AG09319 (cell line): ENCODE results near the gene CADM2.

ENCODE experiments used
- DNase-seq: peaks from one replicate; pipeline ENCODE4 v3.0.0-alpha.2; 2010; ENCODE audit warnings: low read depth; ENCODE audit errors: extremely low read depth
- CTCF ChIP-seq: IDR thresholded peaks from 2 replicates; pipeline ENCODE4 v1.5.1; 2011; ENCODE audit warnings: low read depth, mild to moderate bottlenecking, inconsistent platforms, low read length, moderate library complexity

Gene CADM2

GRCh38 chr3:85075663-85076062, 116.9 kb downstream of the CADM2 start:
- no peak for DNase-seq
- TF ChIP-seq CTCF: no peak

GRCh38 chr3:85077018-85077417, 118.2 kb downstream of the CADM2 start:
- DNase-seq: no peak
- no peak for TF ChIP-seq CTCF

- no peak for TF ChIP-seq CTCF
- DNase-seq: no peak
These were observed 122.6 kb downstream of the CADM2 start for GRCh38 chr3:85081191-85081906.

- no peak for DNase-seq
- TF ChIP-seq CTCF: no peak
These were observed 131.7 kb downstream of the CADM2 start for GRCh38 chr3:85090495-85090894.

- no peak for TF ChIP-seq CTCF
- no peak for DNase-seq
These were observed 141.5 kb downstream of the CADM2 start for GRCh38 chr3:85100316-85100715.

- no peak for DNase-seq
- no peak for TF ChIP-seq CTCF
These were observed 144.0 kb downstream of the CADM2 start for GRCh38 chr3:85102781-85103180.

GRCh38 chr3:85110393-85110792, 151.6 kb downstream of the CADM2 start:
- DNase-seq: no peak
- TF ChIP-seq CTCF: no peak
